Germinal center (tissue), 1 donor: Measurements from ENCODE around the gene XPNPEP1.
"Not testable (repeated sequence)": the region's sequence is repeated elsewhere in the genome, so short reads cannot be mapped to it uniquely, and the experiment has no call there.

Source experiments
- DNase-seq: peaks from one replicate; pipeline ENCODE4 v3.0.0; 2012; ENCODE audit warnings: mixed read lengths, low spot score

XPNPEP1 gene

DNA sequence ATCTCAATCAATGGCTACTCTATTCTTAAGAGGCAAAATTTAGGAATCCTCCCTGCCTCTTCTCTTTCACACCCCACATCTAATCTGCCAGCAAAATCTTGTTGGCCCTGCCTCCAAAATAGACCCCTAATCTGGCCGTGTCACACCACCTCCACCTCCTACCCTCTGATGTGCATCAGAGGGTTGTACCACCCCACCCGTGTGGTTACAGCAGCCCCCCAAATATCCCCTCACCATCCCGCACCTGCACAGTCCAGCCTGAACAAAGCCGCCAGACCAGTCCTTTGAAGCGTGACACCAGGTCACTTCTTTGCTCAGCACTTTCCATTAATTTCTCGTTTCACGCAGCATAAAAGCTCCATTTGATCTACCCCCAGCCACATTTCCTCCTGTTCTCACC is 776 bp upstream of the XPNPEP1 start:
- no peak for DNase-seq

DNA sequence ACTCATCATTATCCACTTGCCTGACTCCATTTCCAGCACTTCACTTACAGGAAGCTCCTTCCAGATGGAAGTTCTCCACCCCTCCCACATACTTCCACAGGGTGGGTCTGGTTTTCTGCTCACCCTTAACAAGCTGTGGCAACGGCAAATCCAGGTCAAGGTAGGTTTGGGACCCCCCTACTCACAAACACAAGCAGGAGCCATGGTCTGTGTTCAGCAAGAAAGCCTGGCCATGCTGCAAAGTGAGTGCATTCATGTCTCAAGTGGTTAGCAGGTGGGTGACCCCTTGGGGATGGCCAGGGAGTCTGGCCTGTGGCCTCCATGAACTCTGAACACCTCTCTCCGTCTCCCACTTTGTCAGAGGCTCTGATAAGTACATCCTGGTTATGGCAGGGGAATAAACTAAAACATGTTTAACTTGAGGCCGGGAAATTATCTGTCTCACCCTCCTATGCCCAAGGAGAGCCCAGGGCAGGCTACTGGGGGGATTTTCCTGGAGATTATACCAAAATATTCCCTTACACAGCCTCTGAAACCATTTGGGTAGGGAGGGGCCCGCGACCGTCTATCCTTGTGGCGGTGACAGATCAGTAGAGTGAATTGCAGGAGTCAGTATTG is 844 bp downstream of the XPNPEP1 start:
- no peak for DNase-seq

DNA sequence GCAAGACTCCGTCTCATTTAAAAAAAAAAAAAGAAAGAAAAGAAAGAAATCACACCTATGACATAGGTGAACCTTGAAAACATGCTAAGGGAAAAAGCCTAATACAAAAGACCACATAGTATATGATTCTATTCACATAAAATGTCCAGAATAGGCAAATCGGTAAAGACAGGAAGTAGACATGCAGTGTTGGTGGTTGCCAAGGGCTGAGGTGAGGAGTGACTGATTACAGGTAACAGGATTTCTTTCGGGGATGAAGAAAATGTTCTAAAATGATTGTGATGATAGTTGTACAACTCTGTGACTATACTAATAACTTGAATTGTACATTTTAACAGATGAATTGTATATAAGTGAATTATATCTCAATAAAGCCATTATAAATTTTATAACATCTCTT is 3.3 kb downstream of the XPNPEP1 start:
- no peak for DNase-seq

DNA sequence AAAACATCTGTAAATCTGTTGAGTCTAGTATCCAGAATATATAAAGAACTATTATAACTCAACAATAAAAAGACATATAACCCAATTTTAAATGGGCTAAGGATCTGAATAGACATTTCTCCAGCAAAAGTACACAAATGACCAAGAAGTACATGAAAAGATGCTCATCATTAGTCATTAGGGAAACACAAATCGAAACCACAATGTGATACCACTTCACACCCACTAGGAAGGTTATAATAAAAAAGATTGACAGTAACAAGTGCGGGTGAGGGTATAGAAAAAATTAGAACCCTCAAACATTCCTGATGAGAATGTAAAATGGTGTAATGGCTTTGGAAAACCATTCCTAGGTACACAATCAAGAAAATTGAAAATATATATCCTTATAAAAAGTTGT is 4.1 kb downstream of the XPNPEP1 start:
- no peak for DNase-seq

DNA sequence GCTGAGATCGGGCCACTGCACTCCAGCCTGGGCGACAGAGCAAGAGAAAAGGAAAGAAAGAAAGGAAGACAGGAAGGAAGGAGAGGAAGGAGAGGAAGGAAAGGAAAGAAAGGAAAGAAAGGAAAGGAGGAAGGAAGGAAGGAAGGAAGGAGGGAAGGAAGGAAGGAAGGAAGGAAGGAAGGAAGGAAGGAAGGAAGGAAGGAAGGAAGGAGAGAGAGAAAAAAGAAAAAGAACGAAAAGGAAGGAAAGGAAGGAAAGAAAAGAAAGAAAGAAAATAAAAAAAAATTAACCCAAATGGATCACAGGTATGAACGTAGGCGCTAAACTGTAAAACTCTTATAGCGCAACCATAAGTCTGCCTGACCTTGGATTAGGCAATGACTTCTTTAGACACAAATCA is 4.6 kb downstream of the XPNPEP1 start:
- not testable (repeated sequence) for DNase-seq

DNA sequence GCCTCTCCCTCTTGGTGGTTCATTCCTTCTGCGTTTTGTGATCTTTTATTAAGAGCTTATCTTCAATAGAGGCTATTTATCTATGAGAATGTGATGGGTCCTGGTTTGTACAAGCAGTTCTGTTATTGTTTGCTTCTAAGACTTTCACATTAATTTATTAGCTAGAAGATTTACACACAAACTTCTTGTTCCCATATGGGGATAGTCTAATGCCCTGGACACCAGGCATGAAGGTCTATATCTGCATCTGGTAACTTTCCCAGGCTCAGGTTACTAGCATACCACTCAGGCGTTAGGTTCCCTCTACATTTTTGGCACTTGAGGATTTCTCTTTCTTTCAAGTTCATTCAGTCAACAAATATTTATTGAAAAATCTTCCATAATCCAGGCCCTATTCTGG is 7.7 kb downstream of the XPNPEP1 start:
- DNase-seq: no peak

DNA sequence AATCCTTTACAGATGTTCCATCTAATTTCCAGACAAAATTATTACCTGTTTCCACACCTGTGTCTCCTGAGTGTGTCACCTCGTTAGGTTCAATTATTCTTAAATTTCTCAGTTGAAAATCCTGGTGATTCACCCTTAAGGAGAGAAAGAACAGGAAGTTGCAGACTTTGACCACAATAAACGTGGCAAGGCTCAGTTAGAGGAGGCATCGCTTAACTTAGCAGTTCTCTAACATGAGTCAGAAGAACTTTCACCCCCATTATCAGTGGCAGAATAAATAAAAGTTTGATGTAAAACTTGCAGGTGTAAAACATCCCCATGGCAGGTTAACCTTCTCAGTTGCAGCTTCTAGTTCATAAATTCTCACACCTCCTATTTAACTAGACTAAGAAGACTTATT is 8.3 kb downstream of the XPNPEP1 start:
- DNase-seq: peak; percentile 24

DNA sequence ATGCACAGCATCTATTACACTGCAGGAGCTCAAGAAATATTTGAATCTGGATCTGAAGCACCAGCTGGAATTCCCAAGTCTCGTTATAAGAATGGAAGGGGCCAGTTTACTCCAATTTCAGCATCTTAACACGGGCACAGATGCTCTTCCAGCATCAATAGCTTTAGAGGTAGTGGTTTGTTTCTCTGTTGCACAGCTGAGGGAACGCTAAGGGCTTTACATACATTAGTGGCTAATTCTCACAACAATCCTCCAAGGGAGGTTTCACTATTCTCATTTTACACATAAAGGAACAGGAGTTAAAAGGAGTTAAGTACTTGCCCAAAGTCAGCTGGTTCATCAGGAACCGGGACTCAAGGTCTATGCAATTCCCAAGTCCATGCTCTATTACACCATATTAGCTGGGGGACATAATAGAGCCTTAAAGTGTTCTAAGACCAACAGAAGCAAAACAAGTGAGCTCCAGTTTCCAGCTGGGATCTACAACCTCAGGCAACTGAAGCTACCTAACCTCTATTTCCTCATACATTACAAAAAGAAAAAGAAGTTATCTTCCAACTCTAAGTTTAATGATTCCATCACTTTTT is 9.9 kb downstream of the XPNPEP1 start:
- DNase-seq: no peak

DNA sequence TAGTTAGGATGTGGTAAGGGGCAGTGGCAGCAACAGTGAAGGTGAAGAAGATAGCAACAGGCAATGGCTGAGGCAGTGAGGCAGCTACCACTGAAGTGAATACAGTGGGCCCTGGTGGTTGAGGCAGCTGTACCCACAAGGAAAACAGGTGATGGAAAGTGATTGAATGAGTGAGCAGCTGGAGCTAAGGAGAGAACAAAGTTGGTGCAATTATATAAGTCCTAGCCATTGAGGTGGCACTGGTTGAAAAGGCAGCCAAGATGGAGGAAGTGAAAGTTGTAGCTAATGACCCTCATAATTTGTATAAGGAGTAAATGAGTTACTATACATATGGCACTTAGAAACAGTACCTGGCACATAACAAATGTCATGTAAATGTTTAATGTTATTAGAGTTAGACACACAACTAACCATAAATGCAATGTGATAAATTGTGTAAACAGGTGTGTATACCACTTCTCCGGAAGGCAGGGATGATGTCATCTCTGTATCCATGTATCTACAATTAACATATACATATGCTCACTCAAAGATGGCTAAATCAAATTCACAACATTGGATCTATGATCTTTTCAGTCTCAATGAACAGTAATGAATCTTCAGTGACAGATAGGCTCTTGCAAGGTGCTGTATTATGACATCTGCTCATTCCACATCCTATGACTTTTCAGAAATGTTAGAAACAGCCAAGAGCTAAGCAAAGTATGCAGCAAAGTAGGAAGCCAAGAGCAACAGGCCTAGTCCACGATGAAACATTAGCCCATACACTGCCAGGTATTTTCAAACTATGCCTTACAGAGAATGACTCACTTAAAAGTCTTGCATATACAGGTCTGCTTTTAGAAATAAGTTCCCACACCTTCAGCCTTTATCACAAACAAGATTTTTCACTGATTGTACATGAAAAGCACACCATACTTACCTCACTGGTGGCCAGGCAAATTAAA is 10.7 kb downstream of the XPNPEP1 start:
- peak; percentile 83 for DNase-seq

DNA sequence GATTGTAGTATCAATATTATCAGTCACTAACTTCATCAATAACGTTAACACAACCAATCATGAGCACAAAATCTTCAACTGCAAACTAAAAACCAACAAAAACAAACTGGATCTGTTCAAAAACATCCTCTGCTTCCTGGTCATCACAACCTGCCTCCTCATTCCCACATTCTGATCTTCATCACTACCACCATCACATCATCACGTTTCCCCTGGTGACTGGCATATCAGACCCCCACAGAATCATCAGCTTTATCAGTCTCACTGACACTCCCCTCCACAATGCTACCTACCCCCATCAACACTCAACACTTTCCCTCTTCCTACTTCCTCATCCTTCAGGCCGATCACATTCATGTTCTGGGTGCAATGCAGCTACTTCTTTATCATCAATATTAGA is 11.4 kb downstream of the XPNPEP1 start:
- peak; percentile 34 for DNase-seq

DNA sequence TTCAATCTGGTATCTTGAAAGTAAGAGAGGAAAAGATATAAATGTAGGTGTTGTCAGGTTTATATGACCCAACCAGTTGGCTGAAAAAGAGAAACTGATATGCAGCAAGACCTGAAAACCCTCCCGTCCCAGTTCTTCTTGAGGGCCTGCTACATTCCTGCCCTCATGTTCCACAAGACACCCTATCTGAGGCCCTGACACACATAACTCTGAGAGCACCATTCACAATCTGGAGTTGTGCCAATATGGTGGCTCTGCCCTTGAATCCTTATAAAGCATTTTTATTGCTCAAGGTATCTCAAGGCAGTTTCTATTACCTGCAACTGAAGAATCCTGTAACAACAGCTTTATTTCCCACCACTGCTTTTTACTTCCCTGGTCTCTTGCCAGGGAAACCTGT is 17.0 kb downstream of the XPNPEP1 start:
- no peak for DNase-seq

DNA sequence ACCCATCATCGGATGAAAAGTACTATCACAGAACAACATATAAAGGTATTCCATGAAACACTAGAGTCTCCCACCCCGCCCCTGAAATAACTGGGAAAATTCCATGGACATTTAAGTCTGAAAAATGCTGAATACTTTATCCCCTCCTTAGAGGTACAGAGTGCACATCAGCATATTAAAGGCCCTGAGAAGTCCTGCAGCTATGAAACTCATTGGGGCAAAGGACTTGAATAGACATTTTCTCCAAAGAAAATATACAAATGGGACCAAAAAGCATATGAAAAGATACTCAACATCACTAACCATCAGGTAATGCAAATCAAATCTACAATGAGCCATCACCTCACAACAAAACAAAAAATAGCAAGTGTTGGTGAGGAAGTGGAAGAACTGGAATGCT is 18.9 kb downstream of the XPNPEP1 start:
- DNase-seq: no peak

DNA sequence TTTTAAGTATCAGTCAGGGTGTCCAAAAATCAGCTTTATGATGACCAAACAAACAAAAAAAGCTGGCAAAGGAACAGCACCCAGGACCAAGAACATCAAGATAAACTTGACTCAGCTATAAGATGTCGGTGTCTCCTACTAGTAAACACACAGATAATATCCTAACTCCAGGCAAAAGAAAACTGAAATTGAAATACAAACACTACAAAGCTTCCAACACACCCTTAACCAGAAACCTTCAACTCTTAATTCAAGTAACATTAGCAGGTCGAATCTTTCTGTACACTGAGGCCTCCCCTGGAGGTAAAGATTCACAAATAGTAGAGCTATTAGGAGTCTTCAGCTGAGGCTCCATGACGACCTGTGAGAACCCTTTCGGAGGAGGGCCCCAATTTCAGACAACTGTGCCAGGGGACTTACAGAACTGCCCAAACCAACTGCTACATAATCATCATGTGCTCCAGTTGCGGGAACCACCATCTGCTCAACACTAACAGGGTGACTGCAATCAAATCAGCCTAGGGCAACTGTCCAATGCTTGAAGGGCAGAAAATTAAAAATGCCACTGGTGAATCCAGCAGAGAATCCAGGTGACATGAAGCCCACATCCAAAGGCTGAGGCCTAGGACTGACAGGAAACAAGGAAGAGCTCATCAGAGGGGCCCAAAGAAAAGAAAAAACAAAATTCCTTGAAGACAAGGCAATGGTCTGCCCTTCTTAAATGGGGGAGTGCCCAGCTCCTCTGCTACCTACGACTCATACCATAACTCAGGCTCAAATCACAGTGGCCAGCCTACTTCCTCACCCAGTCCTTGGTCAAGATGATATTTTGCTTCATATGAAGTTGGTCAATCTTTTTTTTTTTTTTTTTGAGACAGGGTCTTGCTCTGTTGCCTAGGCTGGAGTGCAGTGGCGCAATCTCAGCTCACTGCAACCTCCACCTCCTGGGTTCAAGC is 20.0 kb downstream of the XPNPEP1 start:
- no peak for DNase-seq

DNA sequence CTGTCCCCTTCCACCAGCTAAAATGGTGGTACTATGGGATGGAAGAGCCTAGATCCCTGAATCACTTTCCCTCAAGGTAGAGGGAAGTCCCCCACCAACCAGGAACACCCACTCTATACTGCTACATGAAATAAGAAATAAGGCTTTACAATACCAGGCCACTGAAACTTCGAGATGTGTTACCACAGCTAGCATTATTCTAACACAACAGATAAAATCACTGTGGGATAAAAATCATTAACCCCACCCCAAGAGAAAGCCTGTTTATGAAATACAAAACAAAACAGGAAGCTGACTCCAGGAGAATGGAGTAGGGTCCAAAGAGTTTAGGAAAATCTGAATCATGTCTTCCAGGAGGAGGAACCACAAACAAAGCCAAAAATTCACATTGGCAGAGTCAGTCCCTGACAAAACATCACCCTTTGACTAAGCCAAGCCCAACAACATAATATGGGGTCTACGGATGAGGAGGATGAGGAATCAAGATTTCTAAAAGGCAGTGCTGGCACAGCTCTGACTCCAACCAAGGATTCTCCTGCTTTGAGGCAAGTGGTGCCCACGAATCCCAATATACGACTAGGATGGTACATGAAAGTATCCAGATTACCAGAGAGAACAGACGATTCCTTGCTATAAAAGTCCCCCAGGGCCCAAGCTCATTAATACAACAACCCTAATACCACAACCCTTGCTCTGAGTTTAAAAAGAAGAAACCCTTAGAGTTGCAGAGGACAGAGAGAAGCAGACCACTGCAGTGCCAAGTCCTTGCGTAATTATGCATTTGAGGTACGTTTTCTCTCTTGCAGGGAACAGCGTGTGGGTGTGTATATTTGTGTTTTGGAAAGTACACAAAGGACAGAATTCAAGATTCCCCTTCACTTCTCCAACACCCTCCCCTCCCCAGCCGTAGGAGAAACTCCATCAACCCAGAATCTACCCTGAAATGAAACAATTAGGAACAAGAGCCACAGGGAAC is 23.7 kb downstream of the XPNPEP1 start:
- no peak for DNase-seq

DNA sequence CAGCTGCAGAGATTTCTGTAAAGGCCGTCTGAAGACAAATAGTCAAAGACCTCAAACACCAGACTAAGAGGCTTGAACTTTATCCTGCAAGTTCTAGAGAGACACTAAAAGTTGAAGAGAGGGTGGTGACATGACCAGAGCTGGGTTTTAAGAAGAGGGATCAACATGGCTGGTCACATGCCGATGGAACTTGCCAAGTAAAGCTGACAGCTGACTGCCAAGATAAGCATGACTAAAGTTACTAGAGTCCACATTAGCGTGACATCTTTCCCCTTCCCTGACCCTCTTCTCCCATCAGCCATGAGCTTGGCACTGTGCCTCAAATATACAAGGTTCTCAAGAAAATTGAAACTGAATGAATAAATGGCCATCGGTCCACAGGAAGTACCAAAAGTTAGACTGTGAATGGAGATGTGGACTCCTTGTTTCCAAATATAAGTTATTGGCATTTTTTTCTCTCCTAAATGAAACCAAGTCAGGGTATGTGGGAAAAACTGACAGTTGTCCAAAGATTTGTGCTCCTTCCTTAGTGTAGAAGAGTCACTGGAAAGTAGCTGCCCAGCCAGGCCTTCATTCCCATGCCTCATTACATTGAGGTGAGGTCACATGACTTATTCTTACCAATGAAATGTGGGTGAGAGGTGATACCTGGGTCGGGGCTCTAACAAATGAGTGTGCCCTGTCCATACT is 24.5 kb downstream of the XPNPEP1 start:
- DNase-seq: no peak

DNA sequence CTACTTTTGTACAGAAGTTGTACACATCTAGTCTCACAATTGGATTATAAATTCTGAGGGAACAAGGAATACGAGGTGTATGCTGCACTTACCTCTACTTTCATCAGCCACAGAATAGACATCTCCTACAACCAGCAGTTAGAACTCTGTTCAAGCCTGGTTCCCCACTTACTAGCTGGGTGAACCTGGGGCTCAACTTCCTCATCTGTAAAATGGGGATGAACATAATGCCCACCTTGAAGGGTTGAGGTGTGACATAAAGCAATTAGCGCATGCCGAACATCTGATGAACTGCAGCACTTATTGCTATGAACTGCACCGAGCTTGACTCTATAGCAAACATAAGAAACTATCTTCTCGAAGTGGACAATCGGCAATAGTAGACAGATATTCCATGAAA is 25.3 kb downstream of the XPNPEP1 start:
- no peak for DNase-seq

DNA sequence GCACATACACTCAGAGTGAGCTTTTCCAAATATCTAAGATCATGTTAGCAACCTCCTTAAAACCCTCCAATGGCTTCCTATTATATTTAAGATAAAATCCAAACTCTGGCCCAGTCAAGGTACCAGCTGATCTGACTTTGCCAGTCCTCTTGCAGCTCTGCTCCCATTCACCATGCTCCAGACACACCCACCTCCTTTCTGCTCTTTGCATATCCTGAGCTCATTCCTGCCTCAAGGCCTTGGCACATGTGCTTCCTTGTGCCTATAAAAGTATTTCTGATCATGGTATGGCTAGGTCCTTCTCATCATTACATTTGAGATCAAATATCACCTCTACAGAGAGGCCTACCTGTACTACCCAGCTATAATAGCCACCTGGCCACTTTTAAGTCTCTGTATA is 27.5 kb downstream of the XPNPEP1 start:
- DNase-seq: no peak

DNA sequence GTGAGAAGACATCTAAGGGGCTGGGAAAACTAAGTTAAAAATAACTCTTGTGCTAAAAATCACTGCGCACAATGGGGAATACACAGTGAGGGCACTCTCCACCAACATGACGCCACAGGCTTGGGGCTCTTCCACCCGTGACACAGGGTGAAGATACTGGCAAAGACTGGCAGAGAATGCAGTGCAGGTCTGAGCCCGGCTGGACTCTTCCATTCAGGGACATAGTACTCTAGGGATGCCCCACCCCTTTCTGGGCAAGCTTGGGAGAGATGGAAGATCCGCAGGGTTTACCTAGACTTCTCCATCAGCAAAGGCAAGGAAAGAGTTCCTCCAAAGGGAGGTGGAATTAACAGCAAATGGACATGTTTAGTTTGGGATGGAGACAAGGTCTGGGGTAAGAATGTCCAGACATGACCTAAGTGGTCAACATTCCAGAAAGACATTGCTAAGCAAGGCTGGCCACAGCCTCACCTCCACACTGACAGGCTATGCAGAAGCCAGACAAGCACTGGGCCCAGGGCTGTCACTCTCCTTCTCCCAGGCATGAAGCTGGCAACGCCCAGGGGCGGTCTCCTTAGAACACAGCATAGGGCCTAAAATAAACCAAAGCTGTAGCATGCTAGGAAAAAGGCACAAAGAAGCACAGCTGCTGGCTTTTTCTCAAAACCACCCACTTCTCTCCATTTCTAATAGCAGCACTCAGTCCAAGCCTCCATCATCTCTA is 28.1 kb downstream of the XPNPEP1 start:
- no peak for DNase-seq

DNA sequence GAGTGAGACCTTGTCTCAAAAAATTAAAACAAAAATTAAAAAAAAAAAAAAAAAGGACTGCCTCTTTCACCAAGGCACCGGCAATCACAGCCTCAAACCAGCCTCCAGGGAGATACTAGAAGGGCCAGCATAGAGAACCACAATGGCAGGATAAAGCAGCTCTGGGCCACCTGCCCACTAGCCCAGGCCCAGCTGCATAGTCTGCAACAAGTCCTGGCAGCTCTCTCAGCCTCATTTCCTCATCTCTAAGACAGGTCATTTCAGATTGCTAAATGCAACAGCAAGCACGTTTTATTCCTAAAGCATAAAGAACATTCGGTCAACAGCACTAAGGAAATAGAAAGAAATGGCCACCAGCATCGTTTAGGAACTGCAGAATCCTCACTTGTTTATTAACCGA is 28.8 kb downstream of the XPNPEP1 start:
- no peak for DNase-seq

DNA sequence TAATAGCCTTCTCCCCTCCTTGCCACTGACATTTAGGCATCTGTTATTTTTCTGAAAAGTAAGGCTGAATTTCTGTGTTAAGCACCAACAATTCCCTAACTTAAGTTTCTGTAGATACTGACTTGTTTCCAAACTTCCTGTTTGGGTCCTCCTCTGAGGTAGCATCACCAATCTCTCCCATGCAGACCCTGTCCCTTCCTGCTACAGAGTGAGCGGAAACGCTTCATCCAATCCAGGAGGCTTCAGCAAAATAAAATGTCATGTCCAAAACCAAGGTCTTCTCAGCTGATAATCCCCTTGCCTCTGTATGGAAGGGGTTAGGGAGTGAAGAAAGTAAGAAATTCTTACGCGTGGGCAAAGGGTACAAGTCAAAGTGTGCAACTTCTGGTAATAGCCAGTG is 29.9 kb downstream of the XPNPEP1 start:
- DNase-seq: no peak
